Heart right ventricle (tissue), 16 donors: ENCODE measurements around the gene KPTN. TPM values are rescaled to one million over a fixed set of nuclear protein-coding genes. Genes with fewer than 3 reads are reported as not detected.
A peak's percentile ranks its signal among the peaks of the same experiment; 100 is the strongest.

Experiments used
- ATAC-seq, 8 donors: fragments of 200-7000 bp; cut with Tn5 transposase; one replicate each; pipeline ENCODE4 v1.9.1; 2020; ENCODE audit warnings: mild to moderate bottlenecking in 8 of 8, moderate library complexity in 8 of 8, moderate number of reproducible peaks in 1 of 8
- DNase-seq, 2 donors: peaks; one replicate each; pipeline ENCODE4 v3.0.0-alpha.2; 2020
- H3K27ac ChIP-seq, 10 donors: fragments of 200-600 bp; sonication (generic) in 2 of 10; one replicate each; pipeline versions ENCODE4 v1.5.0 to v1.8.0; 2020 to 2022; ENCODE audit warnings: mild to moderate bottlenecking in 3 of 10
- H3K27me3 ChIP-seq, 7 donors: fragments of 200-600 bp; one replicate each; pipeline ENCODE4 v1.8.0; 2021 to 2022; ENCODE audit warnings: mild to moderate bottlenecking in 2 of 7
- H3K36me3 ChIP-seq, 9 donors: fragments of 200-600 bp; sonication (generic) in 1 of 9; one replicate each; pipeline versions ENCODE4 v1.5.0 to v1.8.0; 2020 to 2022; ENCODE audit warnings: mild to moderate bottlenecking in 2 of 9
- H3K4me1 ChIP-seq, 9 donors: fragments of 200-600 bp; sonication (generic) in 1 of 9; one replicate each; pipeline versions ENCODE4 v1.5.0 to v1.8.0; 2020 to 2022; ENCODE audit warnings: mild to moderate bottlenecking in 4 of 9
- H3K4me3 ChIP-seq, 10 donors: fragments of 200-600 bp; sonication (generic) in 2 of 10; one replicate each; pipeline versions ENCODE4 v1.5.0 to v1.8.0; 2020 to 2022; ENCODE audit warnings: mild to moderate bottlenecking in 7 of 10, moderate library complexity in 2 of 10
- H3K9me3 ChIP-seq, 11 donors: fragments of 200-600 bp in 10 of 11; sonication (generic) in 2 of 11; one replicate each; pipeline versions ENCODE4 v1.5.0 to v1.8.0; 2013 to 2022; ENCODE audit warnings: mild to moderate bottlenecking in 2 of 11, control low read depth in 1 of 11, moderate library complexity in 1 of 11
- WGBS, 2 donors: extraction: QIAGEN DNeasy Blood & Tissue Kit; methylation state at CpG; one replicate each; pipeline ENCODE4 v1.1.7; 2013; ENCODE audit warnings: inconsistent platforms in 1 of 2; 5-methylcytosine and 5-hydroxymethylcytosine counted together
- intact Hi-C, 10 donors: fragments of 100-400 bp; cut with DNase I; formaldehyde crosslinking; loops; one replicate each; pipeline versions ENCODE4 v1.11.1 to v1.14.2; 2022
- polyA plus RNA-seq, 2 donors: library from polyadenylated mRNA; stranded (reverse); fragments of 200-250 nt; gene quantifications; one replicate each; pipeline ENCODE4 v1.2.3, GENCODE V29; 2013
- total RNA-seq, 10 donors: library from RNA; stranded (reverse); fragmentation: NEBNext Ultra II Directional in 3 of 10; extraction: Animal tissue kit (Norgen Biotek cat#: 25700) in 3 of 10; gene quantifications; one replicate each; pipeline versions ENCODE4 v1.2.1 to v1.2.4, GENCODE V29; 2021 to 2023
- TF ChIP-seq, protein P1 (sequence below), 9 donors: fragments of 200-600 bp; sonication (generic) in 2 of 9; IDR thresholded peaks; one replicate each; pipeline versions ENCODE4 v1.5.0 to v1.8.0; 2021 to 2022; ENCODE audit warnings: antibody characterized with exemption in 9 of 9, mild to moderate bottlenecking in 5 of 9, moderate library complexity in 1 of 9
- donor health status: Arrhythmogenic right ventricular cardiomyopathy.
- donor health status: ischemic (EF 13 %, LVEDD 7.1; RV severe dilation, severe dysfunction).
- donor health status: healthy with polysubstance abuse.
- donor health status: DM: no; HTN: yes; CAD: no.
- donor health status: DM: no; HTN: no; CAD: no.
- donor health status: ischemic (EF 25% LVEDD 6.9; RV normal size, moderate dysfunction).
- donor health status: ischemic (EF 25% LVEDD 5.7; RV mildly dilated, moderate dysfunction).
- donor health status: healthy.
- donor health status: DM: yes; HTN: yes; CAD: no.
- donor health status: Ischemic cardiomyopathy.
- donor health status: ischemic (EF 35%, LVEDD 5.7; RV mildly dilated, moderate dysfunction).
- donor health status: nonischemic (EF 11% LVEDD 7.7; RV severe dilation, severe dysfunction).
- donor health status: DM: yes; HTN: yes; CAD: no.
- donor health status: PGD.
- donor health status: ischemic (EF 29% LVEDD 5.4; RV normal size, mild dysfunction).
- donor health status: nonischemic (EF 23%, LVEDD 6.1; RV moderate dilation, normal function).

The KPTN gene
- total and polyA plus RNA-seq, 12 donors = 4.0 to 35.6 (median 9.0) TPM

- no peaks in the 10 kb centered on the region for H3K9me3 ChIP-seq
- intact Hi-C loops = loop anchor here in 1 of 10 donors (10.0 kb wide), 1 partner anchor 72 kb away; no protein-coding TSS in a partner anchor
- H3K4me3 ChIP-seq = no peak overlapping the region
- 62 to 66% methylated on average over 8 of the region's 8 CpGs for WGBS, 2 donors
- H3K4me1 ChIP-seq = peaks cover 24 to 71% (median 58%) of the 10 kb centered on the region in 9 donors
- H3K36me3 ChIP-seq = peaks cover 0 to 53% (median 16%) of the 10 kb centered on the region in 9 donors
- no peaks in the 10 kb centered on the region for H3K27me3 ChIP-seq
- no peak for DNase-seq
- peak overlapping the region in 9 of 10 donors; percentile 21 to 96 (median 80) for H3K27ac ChIP-seq
- TF ChIP-seq, protein P1, sequence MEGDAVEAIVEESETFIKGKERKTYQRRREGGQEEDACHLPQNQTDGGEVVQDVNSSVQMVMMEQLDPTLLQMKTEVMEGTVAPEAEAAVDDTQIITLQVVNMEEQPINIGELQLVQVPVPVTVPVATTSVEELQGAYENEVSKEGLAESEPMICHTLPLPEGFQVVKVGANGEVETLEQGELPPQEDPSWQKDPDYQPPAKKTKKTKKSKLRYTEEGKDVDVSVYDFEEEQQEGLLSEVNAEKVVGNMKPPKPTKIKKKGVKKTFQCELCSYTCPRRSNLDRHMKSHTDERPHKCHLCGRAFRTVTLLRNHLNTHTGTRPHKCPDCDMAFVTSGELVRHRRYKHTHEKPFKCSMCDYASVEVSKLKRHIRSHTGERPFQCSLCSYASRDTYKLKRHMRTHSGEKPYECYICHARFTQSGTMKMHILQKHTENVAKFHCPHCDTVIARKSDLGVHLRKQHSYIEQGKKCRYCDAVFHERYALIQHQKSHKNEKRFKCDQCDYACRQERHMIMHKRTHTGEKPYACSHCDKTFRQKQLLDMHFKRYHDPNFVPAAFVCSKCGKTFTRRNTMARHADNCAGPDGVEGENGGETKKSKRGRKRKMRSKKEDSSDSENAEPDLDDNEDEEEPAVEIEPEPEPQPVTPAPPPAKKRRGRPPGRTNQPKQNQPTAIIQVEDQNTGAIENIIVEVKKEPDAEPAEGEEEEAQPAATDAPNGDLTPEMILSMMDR (IDR thresholded peaks at IDR 0.05) = no peak
- peak; percentile 6 to 69 (median 48) for ATAC-seq
Measured at GRCh38 chr19:47506459-47506858, 22.4 kb upstream of the KPTN start.

DNA sequence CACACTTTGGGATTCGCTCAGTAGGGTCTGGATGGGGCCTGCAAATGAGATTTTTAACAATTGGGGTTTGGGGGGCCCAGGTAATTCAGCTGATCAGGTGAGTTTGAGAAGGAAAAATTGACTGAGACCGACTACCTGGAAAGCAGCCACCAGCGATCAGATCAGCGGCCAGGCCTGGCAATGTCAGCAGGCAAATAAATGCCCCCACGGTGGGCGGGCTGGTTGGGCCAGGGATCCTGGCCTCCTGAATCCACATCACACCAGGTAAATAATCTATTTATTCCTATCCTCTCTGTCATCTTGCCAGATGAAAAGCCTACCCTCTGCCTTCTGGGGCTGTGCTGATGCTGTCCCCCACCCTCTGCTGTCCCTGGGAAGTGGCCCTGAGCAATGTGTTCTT, 21.5 kb upstream of the KPTN start:
- peaks cover 16 to 63% (median 48%) of the 10 kb centered on the region in 9 donors for H3K4me1 ChIP-seq
- H3K27me3 ChIP-seq = no peaks in the 10 kb centered on the region
- 92 to 93% methylated on average over 6 of the region's 6 CpGs for WGBS, 2 donors
- peaks cover 0 to 63% (median 25%) of the 10 kb centered on the region in 9 donors for H3K36me3 ChIP-seq
- intact Hi-C loops = loop anchor here in 1 of 10 donors (10.0 kb wide), 1 partner anchor 71 kb away; no protein-coding TSS in a partner anchor
- TF ChIP-seq, protein P1 (IDR thresholded peaks at IDR 0.05) = no peak
- H3K4me3 ChIP-seq = no peak overlapping the region
- H3K27ac ChIP-seq = peak overlapping the region in 5 of 10 donors; percentile 11 to 96 (median 86)
- ATAC-seq = no peak
- H3K9me3 ChIP-seq = no peaks in the 10 kb centered on the region
- no peak for DNase-seq

GRCh38 chr19:47503826-47504150, 19.8 kb upstream of the KPTN start:
- no peak for ATAC-seq
- peak overlapping the region in 1 of 10 donors; percentile 37 for H3K27ac ChIP-seq
- H3K9me3 ChIP-seq = no peaks in the 10 kb centered on the region
- H3K4me3 ChIP-seq = no peak overlapping the region
- H3K4me1 ChIP-seq = peaks cover 9 to 49% (median 31%) of the 10 kb centered on the region in 9 donors
- peaks cover 5 to 80% (median 40%) of the 10 kb centered on the region in 9 donors for H3K36me3 ChIP-seq
- intact Hi-C loops = loop anchor here in 1 of 10 donors (10.0 kb wide), 1 partner anchor 69 kb away; no protein-coding TSS in a partner anchor
- WGBS, 2 donors = 63 to 72% methylated on average over 5 of the region's 5 CpGs
- TF ChIP-seq, protein P1 (IDR thresholded peaks at IDR 0.05) = no peak
- DNase-seq = no peak
- H3K27me3 ChIP-seq = no peaks in the 10 kb centered on the region

DNA sequence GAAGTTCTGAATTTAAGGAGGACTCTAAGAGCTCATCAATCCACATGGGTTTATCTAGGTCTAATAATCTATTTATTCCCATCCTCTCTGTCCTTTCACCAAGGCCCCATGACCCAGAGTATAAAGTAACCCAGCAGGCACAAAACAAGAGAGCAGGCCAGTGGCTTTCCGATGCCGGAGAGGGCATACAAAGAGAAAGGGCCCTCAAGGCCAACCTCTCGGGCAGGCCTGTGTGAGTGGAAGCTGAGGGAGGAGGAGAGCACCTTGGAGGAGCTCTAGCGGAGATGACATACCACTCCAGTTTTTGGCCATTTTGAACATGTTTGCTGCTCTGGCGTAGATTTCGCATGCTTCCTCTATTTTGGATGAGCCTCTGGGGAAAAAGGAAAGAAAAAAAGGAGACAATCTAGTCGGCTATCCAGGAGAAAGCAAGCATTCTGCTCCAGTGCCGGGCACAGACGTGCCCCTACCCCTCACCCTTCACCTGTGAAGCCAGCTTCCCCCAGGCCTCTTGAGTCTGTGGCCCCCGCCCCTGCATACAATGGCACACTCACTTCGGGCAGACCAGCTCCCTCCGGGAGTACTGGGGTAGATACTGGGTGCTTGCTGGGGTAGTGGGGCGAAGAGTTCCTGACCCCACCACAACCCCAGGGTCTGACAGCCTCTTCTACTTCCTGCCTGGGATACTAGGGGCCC, 19.3 kb upstream of the KPTN start:
- intact Hi-C loops = loop anchor here in 1 of 10 donors (10.0 kb wide), 1 partner anchor 68 kb away; no protein-coding TSS in a partner anchor
- peaks cover 8 to 49% (median 28%) of the 10 kb centered on the region in 9 donors for H3K4me1 ChIP-seq
- peak overlapping the region in 1 of 10 donors; percentile 37 for H3K27ac ChIP-seq
- no peaks in the 10 kb centered on the region for H3K9me3 ChIP-seq
- WGBS, 2 donors = 82 to 83% methylated on average over 13 of the region's 13 CpGs
- ATAC-seq = no peak
- TF ChIP-seq, protein P1 (IDR thresholded peaks at IDR 0.05) = no peak
- peaks cover 5 to 85% (median 43%) of the 10 kb centered on the region in 9 donors for H3K36me3 ChIP-seq
- no peak for DNase-seq
- no peak overlapping the region for H3K4me3 ChIP-seq
- no peaks in the 10 kb centered on the region for H3K27me3 ChIP-seq
